ENCODE results near the gene ADORA2A.

The ADORA2A gene

GRCh38 chr22:24418786-24419474 lies 8.5 kb upstream of the ADORA2A start:
- DNase-seq (ENCODE audit: low spot score), result no peak

- DNase-seq (ENCODE audit: low spot score), result no peak
Observed at GRCh38 chr22:24419475-24419850, 7.9 kb upstream of the ADORA2A start.

GRCh38 chr22:24420072-24420976 lies 7.1 kb upstream of the ADORA2A start:
- no peak for DNase-seq (ENCODE audit: low spot score)

- DNase-seq (ENCODE audit: low spot score), result no peak
Observed at GRCh38 chr22:24420977-24421343, 6.4 kb upstream of the ADORA2A start.

GRCh38 chr22:24421428-24421931 lies 5.9 kb upstream of the ADORA2A start:
- DNase-seq (ENCODE audit: low spot score), result peak; percentile 68

GRCh38 chr22:24422102-24422665 lies 5.2 kb upstream of the ADORA2A start:
- no peak for DNase-seq (ENCODE audit: low spot score)

GRCh38 chr22:24423519-24424000 lies 3.8 kb upstream of the ADORA2A start:
- DNase-seq (ENCODE audit: low spot score), result peak; percentile 95

- no peak for DNase-seq (ENCODE audit: low spot score)
Observed at GRCh38 chr22:24424001-24424900, 3.1 kb upstream of the ADORA2A start.

- DNase-seq (ENCODE audit: low spot score), result no peak
Observed at GRCh38 chr22:24424901-24425775, 2.3 kb upstream of the ADORA2A start.

GRCh38 chr22:24426436-24426835 lies 963 bp upstream of the ADORA2A start:
- no peak for DNase-seq (ENCODE audit: low spot score)

GRCh38 chr22:24426851-24427499 lies 424 bp upstream of the ADORA2A start:
- DNase-seq (ENCODE audit: low spot score), result no peak

GRCh38 chr22:24428751-24429410 lies 1.5 kb downstream of the ADORA2A start:
- no peak for DNase-seq (ENCODE audit: low spot score)

GRCh38 chr22:24429411-24430365 lies 2.3 kb downstream of the ADORA2A start:
- DNase-seq (ENCODE audit: low spot score), result no peak

- no peak for DNase-seq (ENCODE audit: low spot score)
Observed at GRCh38 chr22:24430431-24431308, 3.3 kb downstream of the ADORA2A start.

- no peak for DNase-seq (ENCODE audit: low spot score)
Observed at GRCh38 chr22:24431309-24432034, 4.1 kb downstream of the ADORA2A start.

- DNase-seq (ENCODE audit: low spot score), result no peak
Observed at GRCh38 chr22:24432059-24432853, 4.9 kb downstream of the ADORA2A start.

Measured in D341Med (cell line).